Measurements from ENCODE around the gene CALML3. TPM values are rescaled to one million over a fixed set of nuclear protein-coding genes. Genes with fewer than 3 reads are reported as not detected.
"Not testable (repeated sequence)": the region's sequence is repeated elsewhere in the genome, so short reads cannot be mapped to it uniquely, and the experiment has no call there.

Gene CALML3
- under 1 TPM; 0.49 to 0.85 (median 0.55) TPM for polyA plus RNA-seq (ENCODE audit: insufficient read depth in 1 of 5, insufficient read length in 5 of 5, low replicate concordance in 1 of 5)
- long read RNA-seq, donor 1, partial matches to known transcripts: 0 of 3 reads
- long read RNA-seq, donor 1, other reads (novel, unspliced or antisense): 0 of 3 reads
- long read RNA-seq, donor 2, partial matches to known transcripts: 0 of 1 reads
- long read RNA-seq, donor 2, other reads (novel, unspliced or antisense): 0 of 1 reads
- long read RNA-seq, donor 3, partial matches to known transcripts: 0 of 2 reads
- long read RNA-seq, donor 3, other reads (novel, unspliced or antisense): 0 of 2 reads
- long read RNA-seq, donor 4: 0 reads
- long read RNA-seq, donor 5, partial matches to known transcripts: 0 of 3 reads
- long read RNA-seq, donor 5, other reads (novel, unspliced or antisense): 0 of 3 reads
- long read RNA-seq, donor 6, partial matches to known transcripts: 0 of 2 reads
- long read RNA-seq, donor 6, other reads (novel, unspliced or antisense): 0 of 2 reads
- long read RNA-seq, donor 7, partial matches to known transcripts: 0 of 1 reads
- long read RNA-seq, donor 7, other reads (novel, unspliced or antisense): 0 of 1 reads
- long read RNA-seq, donor 8, partial matches to known transcripts: 0 of 3 reads
- long read RNA-seq, donor 8, other reads (novel, unspliced or antisense): 0 of 3 reads

DNA sequence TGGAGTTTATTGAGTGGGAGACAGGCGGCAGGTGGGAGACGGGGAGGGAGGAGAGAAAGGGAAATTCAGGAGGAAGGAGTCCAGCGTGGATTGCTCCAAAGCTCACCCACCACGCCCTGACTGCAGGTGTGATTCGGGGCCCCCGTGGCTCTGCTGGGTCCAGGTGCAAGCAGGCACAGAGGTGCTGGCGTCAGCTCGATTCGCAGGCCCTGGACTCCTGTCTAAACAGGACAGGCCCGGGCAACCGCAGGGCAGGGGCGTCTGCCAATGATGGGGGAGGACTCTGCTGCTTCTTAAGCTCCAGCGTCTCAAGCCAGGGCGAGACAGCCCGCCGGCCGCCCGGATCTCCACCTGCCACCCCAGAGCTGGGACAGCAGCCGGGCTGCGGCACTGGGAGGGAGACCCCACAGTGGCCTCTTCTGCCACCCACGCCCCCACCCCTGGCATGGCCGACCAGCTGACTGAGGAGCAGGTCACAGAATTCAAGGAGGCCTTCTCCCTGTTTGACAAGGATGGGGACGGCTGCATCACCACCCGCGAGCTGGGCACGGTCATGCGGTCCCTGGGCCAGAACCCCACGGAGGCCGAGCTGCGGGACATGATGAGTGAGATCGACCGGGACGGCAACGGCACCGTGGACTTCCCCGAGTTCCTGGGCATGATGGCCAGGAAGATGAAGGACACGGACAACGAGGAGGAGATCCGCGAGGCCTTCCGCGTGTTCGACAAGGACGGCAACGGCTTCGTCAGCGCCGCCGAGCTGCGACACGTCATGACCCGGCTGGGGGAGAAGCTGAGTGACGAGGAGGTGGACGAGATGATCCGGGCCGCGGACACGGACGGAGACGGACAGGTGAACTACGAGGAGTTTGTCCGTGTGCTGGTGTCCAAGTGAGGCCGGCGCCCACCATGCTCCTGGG lies at the start of gene CALML3:
Gene CALML3 (plus strand): TSS at position 321 of the 920 bp plus-strand sequence. CDS start 125 bp downstream, at position 446.
- no peak for DNase-seq

DNA sequence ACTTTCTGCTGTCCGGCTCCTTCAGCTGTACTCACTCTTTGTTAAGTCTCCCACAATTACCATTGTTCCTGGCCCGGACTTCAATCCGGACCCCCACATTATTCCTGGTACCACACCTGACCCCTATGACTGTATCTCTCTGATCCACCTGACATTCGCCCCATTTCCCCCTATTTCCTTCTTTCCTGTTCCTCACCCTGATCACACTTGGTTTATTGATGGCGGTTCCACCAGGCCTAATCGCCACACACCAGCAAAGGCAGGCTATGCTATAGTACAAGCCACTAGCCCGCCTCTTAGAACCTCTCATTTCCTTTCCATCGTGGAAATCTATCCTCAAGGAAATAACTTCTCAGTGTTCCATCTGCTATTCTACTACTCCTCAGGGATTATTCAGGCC lies 49.7 kb upstream of the CALML3 start:
- DNase-seq: not testable (repeated sequence)

DNA sequence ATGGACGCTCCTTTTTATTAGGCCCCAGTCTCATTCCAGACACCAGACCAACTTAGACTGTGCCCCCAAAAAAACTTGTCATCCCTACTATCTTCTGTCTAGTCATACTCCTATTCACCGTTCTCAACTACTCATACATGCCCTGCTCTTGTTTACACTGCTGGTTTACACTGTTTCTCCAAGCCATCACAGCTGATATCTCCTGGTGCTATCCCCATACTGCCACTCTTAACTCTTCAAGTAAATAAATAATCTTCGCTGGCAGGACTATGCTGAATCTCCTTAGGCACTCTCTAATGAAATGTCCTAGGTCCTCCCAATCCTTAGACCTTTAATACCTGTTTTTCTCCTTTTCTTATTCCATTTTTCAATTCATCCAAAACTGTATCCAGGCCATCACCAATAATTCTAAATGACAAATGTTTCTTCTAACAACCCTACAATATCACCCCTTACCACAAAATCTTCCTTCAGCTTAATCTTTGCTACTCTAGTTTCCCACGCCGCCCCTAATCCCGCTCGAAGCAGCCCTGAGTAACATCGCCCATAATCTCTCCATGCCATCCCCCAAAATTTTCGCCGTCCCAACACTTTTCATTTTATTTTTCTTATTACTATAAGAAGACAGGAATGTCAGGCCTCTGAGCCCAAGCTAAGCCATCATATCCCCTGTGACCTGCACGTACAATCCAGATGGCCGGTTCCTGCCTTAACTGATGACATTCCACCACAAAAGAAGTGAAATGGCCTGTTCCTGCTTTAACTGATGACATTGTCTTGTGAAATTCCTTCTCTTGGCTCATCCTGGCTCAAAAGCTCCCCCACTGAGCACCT lies 48.6 kb upstream of the CALML3 start:
- not testable (repeated sequence) for DNase-seq

DNA sequence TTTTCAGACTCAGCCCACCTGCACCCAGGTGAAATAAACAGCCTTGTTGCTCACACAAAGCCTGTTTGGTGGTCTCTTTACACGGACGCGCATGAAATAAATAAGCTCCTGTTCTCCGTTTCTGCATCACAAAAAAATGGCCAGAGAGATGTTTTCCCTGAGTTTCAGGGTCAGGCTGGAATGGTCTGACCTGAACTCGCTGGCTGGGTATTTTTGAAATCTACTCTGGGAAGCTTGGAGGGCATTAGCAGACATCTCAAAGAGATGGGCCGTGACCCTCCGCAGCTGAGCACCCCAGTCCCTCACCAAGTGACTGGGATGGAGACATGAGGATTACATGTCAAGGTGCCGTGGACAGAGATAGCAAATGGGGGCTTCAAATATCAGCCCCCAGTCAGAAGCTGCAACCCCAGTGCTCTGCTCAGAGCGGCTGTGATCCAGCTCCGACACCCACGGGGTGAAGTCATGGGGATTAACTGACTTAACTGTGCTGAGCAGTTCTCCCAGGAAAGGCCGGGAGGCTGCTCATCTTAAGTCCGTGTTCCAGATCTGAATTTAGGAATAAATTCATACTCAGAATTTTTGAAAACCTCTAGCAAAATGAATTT lies 47.7 kb upstream of the CALML3 start:
- DNase-seq: no peak

DNA sequence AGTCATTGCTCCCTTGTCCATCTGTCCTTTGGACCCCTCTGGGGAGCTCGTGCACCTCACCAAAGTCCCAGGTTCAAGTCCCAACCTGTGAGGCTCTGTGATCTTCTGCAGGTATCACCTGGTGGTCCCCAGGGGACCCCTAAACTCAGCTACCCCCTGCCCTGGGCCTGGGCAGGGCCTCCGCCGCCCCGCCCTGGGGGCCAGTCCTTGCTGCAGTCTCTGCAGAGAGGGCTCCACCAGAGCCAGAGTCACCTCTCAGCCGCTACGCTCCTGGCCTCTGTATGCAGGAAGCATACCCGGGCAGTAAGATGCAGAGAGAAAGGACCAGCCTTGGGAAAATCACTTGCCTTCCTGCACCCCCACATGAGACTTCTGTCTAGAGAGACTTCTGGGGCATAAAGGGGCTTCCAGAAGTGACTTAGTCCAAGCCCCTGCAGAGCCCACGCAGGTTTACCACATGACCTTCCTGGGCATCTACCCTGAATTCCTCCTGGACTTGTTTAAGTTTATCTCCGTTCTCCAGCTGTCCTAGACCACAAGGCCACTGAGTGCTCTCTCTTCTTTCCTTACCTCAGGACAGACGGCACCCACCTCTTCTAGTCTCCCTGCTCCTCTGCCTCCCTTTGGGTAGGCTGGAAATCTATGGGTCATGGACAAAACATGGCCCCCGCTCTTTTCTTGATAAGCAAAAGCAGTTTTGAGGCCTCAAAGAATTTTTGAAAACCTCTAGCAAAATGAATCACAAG lies 46.6 kb upstream of the CALML3 start:
- DNase-seq: no peak

DNA sequence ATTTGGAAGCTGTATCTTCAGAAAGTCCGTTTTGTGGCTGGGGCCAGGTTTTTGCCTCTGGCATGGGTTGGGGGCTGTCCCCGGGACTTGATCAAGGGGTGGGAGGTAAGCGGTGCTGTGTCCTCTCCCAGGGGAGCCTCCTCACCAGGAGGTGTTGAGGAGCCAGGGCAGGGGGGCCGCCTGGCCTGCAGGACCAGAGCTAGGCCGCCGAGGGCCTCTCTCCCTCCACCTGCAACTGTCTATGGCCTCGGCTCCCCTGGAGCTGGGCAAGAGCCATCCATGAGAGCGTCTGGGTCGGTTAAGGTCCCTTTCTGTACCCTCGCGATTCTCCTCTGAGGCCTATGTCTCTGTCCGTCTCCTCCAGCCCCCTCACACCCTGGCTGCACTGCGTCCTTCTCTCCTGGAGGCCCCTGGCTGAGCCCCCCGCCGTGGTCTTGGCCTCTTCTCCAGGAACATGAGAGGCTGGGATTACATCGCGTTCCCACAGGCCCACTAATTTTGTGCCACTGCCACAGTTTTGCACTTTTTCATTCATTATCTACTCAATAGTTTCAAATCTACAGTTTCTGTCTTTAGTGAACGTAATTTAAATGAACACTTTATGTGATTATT lies 46.0 kb upstream of the CALML3 start:
- DNase-seq: no peak

DNA sequence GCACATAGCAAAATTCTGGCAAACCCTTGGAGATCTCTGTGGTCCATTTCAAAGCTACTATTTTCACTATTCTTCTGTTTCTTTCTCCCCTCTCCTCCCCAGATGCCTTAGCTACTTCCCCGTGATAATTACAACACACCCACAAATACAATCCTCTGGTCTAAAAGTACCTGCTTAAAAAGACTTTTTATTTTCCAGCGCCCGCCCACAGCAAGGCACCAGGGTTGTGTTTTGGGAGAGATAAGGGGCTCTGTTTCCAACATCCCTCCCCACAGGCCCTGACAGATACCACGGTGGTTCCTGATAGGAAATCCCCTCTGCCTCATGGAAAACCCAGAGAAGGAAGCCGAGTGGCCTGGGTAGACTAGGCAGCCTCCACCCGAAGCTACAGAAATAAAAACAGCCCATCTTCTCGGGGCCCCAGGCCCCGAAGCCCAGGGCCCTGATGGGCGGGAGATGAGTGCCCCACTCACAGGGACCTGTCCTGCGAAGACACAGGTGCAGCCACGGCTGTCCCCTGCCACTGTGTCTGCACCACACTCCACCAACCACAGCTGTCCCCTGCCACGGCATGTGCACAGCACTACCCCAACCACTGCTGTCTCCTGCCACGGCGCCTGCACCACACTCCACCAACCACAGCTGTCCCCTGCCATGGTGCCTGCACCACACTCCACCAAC lies 45.1 kb upstream of the CALML3 start:
- DNase-seq: no peak

DNA sequence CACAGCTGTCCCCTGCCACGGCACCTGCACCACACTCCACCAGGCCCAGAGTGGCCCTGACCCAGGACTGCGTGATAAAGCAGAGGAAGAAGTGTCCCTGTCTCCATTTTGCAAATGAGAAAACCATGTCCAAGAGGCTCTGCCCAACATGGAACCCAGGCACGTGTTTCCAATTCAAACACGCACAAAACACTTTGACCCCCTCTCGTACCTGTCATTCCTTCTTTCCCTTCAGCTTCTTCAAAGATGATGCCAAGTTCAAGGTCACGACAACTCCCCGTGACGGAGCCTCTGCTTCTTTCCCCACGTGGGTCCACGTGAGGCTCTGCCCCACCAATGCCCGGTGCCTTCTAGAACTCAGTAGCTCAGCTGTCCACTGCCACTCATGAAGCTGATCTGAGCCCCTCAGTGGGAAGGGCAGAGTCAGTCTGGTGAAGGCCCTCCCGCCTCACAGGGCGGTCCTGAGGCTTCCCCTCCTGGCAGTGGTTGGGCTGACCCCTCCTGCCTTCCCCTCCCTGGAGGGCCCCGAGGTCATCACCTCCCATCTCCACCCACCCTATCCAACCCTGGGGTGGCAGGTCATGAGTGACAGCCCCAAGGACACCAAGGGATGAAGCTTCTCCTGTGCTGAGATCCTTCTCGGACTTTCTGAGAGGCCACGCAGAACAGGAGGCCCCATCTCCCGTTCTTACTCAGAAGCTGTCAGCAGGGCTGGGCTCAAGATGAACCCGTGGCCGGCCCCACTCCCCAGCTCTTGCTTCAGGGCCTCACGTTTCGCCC lies 44.4 kb upstream of the CALML3 start:
- no peak for DNase-seq

DNA sequence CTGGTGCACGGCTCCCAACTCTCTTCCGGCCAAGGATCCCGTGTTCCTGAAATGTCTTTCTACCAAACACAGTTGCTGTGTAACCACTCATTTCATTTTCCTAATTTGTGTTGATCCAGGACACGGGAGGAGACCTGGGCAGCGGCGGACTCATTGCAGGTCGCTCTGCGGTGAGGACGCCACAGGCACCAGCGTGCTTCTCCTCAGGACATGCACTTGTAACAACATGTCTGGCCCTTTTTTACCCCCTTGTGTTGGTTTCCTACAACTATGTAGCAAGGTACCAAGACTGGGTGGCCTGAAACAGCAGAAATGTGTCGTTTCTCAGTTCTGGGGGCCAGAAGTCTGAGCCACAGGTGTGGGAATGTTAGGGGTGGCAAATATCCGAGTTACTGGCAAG lies 43.6 kb upstream of the CALML3 start:
- no peak for DNase-seq

DNA sequence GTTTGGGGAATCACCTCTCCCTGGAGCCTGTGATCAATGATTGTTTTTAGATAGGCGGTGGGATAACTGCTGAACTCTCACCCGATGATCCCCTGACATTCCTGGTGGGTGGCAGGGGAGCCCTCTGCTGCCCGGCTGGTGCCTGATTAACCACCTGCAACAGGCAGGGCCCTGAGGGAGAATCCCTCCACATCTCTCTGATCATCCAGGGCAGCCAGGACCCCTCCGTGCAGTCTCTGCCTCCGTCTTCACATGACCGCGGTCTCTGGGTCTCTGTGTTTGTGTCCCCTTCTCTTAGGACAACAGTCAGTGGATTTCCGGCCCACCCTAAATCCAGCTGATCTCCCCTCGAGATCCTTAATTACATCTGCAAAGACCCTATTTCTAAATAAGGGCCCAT lies 42.7 kb upstream of the CALML3 start:
- no peak for DNase-seq

DNA sequence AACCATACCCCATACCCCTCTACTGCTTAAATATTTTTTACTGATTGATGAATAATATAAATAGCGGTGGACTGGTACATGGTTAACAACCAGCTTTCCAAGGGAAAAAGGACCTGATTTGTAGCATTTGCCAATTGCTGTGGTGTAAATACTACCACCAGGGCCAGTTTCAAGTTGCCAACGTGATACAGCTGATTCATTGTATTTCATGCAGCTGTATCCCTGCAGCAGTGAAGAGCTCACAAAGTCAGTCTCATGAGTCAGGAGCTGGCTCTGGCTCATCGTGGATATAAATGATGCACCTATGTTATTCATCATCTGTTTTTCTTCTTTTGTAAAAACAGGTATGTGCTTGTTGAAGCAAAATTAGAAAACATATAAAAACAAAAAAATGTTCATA lies 40.6 kb upstream of the CALML3 start:
- DNase-seq: no peak

DNA sequence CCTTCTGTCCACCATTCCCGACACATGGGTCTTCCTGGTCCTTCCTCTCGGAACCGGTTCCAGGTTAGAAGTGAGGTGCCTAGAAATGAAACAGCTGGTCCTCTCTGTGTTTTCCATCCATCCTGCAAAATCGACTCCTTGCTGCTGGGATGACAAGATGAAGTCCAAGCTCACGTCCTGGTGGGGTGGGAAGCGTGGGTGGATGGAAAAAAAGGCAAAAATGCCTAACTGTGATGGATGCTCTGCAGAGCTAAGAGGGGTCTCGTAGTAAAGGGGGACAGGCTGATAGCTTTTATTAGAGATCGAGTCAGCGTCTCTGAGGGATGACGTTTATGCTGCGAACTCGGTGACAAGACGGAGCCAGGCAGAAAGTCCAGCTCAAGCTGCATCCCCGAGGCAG lies 39.5 kb upstream of the CALML3 start:
- no peak for DNase-seq

DNA sequence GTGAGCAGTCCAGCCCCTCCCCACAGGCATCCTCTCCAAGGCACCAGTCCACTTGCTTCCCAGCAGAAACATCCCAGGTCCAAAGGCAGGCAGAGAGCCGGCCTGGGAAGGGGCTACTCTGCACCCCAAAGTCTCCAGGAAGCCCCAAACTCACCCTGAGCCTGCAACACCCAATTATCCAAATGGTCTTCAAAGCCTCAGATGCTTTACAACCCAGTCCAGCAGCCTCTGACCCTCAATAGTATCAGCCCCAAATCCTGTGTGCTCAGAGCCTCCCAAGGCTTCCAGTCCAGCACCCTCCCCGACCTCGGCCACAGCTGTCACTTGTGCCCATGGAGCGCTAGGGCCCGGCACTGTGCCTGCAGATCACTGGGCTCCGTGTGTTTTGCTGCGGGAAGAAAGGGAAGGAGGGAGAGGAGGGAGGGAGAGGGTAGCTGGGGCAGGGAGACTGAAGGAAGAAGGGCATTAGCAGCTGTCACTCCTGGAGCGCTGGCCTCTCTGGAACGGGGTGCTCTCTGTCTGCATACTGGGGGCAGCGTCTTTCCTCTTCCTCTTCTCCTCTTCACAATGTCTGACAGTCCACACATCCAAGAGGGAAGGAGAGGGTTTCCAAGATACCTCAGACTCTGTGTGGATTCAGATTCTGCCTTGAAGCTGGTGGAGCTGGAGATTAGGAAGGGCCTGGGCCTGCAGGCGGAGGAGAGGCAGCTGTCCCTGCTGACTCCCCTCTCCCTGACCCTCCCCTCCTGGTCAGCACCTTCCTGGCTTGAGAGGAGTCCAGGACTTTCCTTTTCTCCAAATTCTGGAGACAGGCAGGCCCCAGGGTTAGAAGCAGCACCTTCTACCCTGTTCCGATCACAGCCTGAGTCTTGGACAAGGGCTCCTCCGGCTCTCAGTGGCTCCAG lies 38.6 kb upstream of the CALML3 start:
- no peak for DNase-seq

DNA sequence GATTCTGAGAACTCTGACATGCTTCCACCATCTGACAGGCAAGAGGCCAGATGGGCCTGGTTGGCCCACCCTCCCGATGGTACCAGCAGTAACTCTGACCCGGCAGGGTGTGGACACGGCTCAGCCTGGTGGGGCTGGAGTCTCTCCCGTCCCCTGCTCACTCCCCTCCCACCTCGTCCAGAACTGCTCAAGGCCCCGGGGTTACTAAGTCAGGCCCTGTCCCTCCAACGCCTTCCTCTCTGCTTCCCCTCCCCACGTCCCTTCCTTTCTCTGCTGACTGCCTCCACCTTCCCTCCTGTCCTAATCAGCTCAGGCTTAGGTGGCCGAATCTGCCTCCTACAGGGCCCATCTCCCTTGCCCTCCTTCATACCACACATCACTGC lies 37.9 kb upstream of the CALML3 start:
- DNase-seq: no peak

DNA sequence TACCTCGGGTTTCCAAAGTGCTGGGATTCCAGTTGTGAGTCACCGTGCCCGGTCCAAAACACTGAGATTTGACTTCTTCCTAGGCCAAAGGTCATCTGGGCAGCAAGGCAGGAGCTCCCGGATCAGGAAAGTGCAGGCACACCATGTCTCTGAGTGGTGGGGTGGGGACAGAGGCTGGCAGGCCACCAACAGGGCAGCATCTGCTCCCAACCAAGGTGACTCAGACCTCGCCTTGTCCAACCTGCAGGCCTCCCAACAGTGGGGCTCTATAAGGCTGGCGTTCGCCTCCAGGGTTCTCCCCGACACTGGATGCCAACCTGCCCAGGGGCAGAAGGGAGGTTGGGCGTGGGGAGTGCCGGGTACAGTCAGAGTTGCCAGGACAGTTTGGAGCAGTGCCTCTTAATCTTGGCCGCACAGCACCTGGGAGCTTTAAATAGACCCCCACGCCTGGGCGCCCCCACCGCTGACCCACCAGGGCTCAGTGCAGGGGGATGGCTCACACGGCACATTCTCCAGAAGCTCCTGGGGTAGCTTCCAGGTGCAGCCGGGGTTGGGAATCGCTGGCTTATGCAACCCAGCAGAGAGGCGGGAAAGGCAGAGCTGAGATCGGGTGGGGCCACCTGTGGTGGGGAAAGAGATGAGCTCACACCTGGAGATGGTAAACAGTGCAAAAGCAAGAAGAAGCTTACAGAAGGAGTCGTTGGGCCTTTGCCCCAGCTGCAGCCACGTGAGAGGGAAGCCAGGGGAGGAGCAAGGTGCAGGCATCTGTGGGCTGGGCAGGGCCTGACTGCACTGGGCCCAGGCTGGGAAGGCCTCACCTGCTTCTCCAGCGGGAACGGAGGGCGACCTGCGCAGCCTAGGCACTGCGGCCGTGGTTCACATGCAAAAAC lies 36.2 kb upstream of the CALML3 start:
- DNase-seq: no peak

DNA sequence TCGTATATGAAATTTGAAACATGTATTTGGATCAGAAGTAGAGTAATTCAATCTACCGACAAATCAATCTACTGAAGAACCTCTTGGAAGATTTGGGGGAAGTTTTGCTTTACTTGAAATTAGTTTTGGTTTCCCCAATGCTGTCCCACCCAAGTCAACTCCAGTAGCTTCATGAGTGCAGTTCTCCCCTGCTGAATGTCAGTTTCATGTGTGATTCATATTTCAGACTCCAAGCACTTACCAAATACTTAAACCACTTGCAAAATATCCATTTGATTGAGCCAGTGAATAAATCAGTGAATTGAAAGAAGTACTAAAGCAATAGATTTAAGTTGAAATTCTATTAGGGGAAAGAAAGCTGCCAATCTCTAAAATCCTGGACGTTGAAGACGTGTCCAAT lies 34.7 kb upstream of the CALML3 start:
- no peak for DNase-seq
